HG02970 (cell line): ENCODE measurements around the gene ABRACL.

Experiments
- ATAC-seq: cut with Tn5 transposase; IDR thresholded peaks from one replicate; pipeline ENCODE4 v1.9.1; 2021; ENCODE audit warnings: mild to moderate bottlenecking, moderate library complexity, moderate number of reproducible peaks; ENCODE audit not compliant: unreplicated experiment, low FRiP score

ABRACL gene

GRCh38 chr6:139051396-139052060 lies 23.0 kb downstream of the ABRACL start:
- ATAC-seq = no peak

DNA sequence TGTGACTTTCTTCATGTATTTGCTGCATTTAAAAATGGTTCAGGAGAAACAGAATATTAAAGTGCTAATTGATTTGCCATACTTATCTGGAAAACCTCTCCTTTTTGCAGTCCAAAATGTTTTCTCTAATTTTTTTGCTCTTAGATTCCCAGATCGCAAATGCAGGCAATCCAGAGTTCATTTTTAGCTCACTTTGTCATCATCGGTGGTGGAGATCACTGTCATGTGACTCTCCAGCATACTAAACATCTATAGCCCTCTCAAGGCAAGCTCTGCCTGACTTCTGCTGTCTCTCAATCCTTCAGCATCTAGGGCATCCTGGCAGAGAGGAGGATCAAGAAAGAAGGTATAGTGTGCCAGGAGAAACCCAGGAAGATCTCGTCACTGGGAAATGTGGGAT lies 24.8 kb downstream of the ABRACL start:
- ATAC-seq = no peak

DNA sequence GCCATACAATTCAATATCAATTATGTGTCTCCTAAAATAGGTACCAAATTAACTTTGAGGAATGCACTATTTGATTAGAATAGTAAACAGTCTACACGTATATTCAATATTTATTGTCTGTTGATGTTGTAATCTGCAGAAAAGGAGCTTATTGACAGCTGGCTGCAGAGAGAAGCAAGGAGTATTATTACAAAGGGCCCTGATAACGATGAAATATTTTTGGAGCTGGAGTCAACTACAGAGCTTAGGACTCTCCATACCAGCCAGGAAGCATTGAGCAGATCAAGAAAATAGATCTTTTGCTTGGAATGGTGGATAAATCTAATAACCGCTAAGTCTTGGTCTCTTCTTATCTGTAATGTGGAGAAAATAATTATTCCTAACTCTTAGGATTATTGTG lies 25.5 kb downstream of the ABRACL start:
- no peak for ATAC-seq

- ATAC-seq = no peak
Observed at GRCh38 chr6:139055709-139056108, 27.2 kb downstream of the ABRACL start.

- ATAC-seq = no peak
Observed at GRCh38 chr6:139058029-139058428, 29.5 kb downstream of the ABRACL start.

DNA sequence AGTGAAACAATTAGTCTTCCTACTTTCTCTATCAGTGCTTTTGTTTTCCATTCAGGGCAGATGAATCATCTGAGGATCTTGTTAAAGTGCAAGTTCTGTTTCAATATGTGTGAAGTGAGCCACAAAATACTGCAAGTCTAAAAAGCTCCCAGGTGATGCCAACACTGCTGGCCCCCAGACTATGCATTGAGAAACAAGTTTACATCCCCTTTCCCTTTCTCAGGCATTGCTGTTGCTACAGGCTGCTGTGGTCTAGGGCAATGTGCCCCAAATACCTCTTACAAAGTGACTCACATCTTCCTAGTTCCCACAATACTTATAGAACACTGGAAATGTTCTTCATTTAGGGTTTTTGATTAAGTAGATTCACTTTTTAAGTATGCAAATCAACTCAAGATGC lies 31.8 kb downstream of the ABRACL start:
- ATAC-seq = no peak

DNA sequence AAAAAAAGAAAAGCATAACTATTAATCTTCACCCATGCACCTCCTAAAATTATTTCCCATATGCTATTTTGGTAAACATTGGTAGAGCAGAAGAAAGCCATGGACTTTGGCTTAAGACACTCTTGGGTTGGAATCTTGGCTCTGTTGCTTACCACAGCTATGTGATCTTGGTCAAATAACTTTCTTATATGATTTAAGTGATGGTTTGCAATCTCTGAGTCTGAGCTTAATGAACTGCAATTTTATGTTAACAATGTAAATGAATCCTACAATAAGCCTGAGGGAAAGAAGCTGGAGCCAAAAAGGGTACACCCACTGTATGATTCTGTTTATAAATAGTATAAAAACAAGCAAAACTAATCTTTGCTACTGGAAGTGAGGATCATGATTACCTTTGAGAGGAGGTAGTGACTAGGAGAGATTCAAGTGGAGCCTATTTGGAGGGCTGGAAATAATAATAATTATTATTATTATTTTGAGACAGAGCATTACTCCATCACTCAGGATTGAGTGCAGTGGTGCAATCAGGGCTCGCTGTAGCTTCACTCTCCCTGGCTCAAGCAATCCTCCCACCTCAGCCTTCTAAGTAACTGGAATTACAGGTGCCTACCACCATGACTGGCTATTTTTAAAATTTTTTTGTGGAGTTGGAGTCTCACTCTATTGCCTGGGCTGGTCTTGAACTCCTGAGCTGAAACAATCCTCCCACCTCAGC lies 34.5 kb downstream of the ABRACL start:
- no peak for ATAC-seq

GRCh38 chr6:139064981-139065665 lies 36.6 kb downstream of the ABRACL start:
- ATAC-seq = no peak

GRCh38 chr6:139066080-139066479 lies 37.5 kb downstream of the ABRACL start:
- ATAC-seq = no peak

- no peak for ATAC-seq
Observed at GRCh38 chr6:139068846-139069245, 40.3 kb downstream of the ABRACL start.

- no peak for ATAC-seq
Observed at GRCh38 chr6:139073118-139073517, 44.6 kb downstream of the ABRACL start.

DNA sequence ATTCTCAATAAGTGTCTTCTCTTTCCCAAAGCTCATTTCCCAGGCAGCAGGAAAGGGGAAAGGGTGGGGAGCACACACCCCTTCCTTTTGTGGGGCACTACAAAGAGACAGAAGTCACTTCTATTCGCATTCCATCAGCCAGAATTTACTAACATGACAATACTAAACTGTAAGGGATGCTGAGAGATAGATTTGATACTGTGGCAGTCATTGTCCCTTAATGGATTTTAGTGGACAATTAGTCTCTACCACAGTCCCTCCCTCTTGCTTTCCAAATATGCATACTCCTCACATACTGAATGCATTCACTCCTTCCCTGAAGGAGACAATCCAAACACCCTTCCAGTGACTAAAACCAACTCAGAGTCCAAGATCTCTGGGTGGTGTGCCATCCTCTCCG lies 50.5 kb downstream of the ABRACL start:
- ATAC-seq = no peak

GRCh38 chr6:139080255-139080920 lies 51.8 kb downstream of the ABRACL start:
- no peak for ATAC-seq

GRCh38 chr6:139081471-139081870 lies 52.9 kb downstream of the ABRACL start:
- no peak for ATAC-seq

- ATAC-seq = no peak
Observed at GRCh38 chr6:139082370-139082769, 53.8 kb downstream of the ABRACL start.

- no peak for ATAC-seq
Observed at GRCh38 chr6:139091826-139092225, 63.3 kb downstream of the ABRACL start.
